ENCODE measurements around the gene MZT2B.
"Not testable (repeated sequence)": the region's sequence is repeated elsewhere in the genome, so short reads cannot be mapped to it uniquely, and the experiment has no call there.

Gene MZT2B

DNA sequence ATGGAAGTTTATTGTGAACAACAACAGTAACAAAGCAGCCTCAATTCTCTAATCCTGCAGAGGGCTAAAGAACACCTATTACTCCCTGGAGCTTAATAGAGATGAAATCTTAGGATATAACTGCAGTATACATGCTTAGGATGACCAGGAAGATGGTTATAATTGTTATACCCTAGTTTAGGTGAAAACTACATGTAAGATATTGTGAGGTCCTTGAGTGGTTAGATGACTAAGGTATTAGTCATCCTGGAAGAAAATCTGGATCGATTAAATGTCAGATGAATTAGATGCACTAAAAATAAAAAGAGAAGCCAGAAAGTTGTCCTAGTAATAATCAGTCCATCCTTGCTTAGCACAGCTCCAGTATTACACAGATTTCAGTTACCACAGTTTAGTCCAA, 38.4 kb downstream of the MZT2B start:
- not testable (repeated sequence) for DNase-seq

DNA sequence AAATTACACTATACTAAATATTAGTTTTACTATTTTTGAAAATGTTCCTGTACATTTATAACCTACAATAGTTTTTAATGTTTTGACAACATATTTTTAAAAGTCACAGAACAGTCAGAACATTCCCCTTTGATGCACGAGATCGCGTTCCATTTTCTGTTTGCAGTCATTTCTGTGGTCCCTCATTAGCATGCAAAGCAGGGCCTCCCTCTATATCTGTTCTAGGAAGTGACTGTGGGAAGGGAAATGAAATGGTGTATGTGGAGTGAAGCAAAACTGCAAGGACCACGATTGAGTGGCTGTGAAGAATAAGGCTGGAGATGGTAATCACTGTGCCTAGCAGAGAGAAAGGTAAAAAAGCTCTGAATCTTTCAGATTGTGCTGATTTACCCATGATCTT, 40.5 kb downstream of the MZT2B start:
- not testable (repeated sequence) for DNase-seq

DNA sequence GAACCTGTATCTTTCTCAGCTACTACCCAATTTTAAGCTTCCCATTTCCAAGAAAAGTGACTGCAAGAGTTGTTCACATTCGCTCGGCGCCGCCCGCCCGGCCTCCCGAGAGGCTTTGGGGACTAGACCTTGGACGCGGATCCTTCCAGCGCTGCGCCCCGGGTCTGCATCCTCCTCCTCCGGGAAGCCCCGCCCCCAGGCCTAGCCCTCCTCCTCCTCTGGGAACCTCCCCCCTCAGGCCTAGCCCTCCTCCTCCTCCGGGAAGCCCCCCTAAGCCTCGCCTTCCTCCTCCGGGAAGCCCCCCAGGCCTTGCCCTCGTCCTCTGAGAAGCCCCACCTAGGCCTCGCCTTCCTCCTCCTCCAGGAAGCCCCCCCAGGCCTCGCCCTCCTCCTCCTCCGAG, 45.9 kb downstream of the MZT2B start:
- DNase-seq: not testable (repeated sequence)

DNA sequence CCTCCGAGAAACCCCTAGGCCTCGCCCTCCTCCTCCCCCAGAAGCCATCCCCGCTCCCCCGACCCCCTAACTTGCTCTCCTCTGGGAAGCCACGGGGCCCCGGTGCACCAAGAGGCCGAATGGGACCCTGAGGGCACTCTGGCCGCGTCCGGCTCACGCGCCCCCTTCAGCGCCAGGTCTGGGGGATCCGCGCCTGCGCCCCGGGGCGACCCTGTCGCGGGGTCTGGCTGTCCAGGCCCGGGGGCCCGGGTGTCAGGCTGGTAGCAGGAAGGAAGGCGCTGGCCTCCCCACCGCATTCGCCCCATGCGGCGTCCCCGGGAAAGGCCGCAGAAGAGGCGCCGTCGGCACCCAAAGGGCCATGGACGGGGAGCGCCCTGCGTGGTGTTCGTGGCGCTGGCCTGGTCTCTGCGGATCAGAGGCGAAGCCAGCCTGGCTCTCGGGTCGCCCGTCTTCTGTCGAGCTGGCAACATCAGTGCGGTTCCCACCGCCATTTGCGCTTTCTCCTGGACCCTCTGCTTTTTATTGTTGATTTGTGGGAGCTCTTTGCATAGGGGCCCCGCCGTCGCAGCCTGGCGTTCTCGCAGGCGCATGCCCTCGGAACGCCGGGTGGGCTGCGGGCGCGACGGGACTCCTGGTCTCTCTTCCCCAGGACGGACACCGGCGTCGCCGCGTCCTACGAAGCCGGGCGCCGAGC, 46.6 kb downstream of the MZT2B start:
- not testable (repeated sequence) for DNase-seq

DNA sequence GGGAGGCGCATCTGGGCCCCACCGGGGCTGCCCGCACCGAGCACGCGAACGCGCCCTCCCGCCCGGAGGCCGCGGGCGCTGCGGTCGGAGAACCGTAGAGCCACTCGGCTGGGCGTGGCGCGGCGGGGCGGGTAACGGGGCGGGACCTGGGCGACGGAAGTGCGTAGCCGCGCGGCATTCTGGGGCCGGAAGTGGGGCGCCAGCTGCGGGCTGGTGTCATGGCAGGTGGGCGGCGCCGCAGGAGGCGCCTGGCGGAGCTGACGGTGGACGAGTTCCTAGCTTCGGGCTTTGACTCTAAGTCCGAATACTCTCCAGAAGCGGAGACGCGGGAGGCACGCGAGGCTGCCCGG, 47.1 kb downstream of the MZT2B start:
- DNase-seq: peak; percentile 14

DNA sequence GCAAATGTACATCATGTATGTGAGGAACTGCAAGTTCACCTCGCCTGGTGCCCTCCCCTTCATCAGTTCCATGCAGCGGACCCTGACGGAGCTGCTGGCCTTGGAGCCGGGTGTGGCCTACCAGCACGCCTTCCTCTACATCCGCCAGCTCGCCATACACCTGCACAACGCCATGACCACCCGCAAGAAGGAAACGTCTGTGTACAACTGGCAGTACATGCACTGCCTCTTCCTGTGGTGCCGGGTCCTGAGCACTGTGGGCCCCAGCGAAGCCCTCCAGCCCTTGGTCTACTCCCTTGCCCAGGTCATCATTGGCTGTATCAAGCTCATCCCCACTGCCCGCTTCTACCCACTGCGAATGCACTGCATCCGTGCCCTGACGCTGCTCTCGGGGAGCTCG, 48.3 kb downstream of the MZT2B start:
- DNase-seq: not testable (repeated sequence)

DNA sequence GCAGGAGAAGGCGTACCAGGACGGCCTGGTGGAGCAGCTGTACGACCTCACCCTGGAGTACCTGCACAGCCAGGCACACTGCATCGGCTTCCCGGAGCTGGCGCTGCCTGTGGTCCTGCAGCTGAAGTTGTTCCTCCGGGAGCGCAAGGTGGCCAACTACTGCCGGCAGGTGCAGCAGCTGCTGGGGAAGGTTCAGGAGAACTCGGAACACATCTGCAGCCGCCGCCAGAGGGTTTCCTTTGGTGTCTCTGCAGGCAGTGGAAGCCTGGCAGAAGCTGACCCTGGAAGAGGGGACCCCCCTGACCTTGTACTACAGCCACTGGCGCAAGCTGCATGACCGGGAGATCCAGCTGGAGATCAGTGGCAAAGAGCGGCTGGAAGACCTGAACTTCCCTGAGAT, 48.8 kb downstream of the MZT2B start:
- not testable (repeated sequence) for DNase-seq

DNA sequence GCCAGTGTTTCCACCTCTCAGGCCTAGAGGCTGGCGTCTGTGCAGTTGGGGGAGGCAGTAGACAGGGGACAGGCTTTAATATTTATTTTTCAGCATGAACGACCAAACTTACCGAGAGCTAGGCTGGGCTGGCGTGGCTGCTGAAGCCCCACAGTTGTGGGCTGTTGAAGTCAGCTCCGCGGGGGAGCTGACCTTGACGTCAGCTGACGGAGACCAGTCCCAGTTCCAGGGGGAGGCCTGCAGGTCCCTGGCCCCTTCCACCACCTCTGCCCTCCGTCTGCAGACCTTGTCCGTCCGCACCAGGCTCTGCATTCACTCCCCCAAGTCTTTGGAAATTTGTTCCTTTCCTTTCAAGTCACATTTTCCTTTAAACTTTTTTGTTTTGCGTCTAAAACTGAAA, 49.6 kb downstream of the MZT2B start:
- DNase-seq: no peak

DNA sequence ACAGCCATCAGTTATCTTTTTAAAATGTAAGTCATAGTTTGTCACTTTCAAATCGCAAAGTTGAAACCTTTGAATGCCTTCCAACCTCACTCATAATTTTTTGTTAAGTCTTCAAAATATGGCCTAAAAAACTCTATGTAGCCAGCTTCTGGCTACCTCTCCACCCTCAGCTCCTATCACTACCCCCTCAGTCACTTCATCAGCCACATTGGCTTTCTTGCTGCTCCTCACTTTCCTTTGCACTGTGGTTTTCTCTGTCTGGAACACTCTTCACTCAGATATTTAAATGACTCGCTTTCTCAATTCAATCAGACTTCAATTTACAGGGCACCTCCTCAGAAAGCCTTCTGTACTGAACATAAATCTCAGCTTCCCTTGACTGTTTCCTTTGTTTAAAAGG, 51.0 kb downstream of the MZT2B start:
- not testable (repeated sequence) for DNase-seq

DNA sequence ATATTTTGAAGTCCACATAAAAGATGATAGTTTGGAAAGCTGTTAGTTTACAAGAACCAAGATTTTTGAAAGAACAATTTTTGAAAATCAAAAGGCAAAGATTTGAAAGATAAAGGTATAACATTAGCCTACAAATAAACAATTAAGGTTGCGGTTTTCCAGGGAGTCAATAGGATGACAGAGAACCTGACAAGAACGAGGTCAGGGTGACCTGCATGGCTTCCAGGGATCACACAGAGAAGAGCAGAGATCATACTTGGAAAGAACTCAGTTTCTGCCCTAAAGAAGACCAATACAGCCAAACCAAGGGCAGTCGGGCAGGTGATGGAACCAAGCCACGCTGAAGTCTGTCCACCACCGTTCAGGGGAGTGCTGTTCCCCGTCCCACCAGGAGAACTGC, 57.5 kb downstream of the MZT2B start:
- not testable (repeated sequence) for DNase-seq

Measured in stimulated activated CD4-positive, alpha-beta T cell treated with anti-CD3 and anti-CD28 coated beads, Interleukin-12 subunit alpha, Interleukin-12 subunit beta, amount 100 ng/mL, for 4 hours (primary cell).